C4-2B (cell line): Measurements from ENCODE around the gene SIRT4.

Experiments used
- ZFX ChIP-seq: fragments of 450-650 bp; IDR thresholded peaks from 2 replicates; pipeline ENCODE4 v1.6.1; 2017
- TF ChIP-seq, protein P1 (sequence below): fragments of 450-650 bp; conservative IDR thresholded peaks from 2 replicates; pipeline ENCODE4 v1.5.1; 2017; ENCODE audit warnings: mild to moderate bottlenecking

- TF ChIP-seq, protein P1, sequence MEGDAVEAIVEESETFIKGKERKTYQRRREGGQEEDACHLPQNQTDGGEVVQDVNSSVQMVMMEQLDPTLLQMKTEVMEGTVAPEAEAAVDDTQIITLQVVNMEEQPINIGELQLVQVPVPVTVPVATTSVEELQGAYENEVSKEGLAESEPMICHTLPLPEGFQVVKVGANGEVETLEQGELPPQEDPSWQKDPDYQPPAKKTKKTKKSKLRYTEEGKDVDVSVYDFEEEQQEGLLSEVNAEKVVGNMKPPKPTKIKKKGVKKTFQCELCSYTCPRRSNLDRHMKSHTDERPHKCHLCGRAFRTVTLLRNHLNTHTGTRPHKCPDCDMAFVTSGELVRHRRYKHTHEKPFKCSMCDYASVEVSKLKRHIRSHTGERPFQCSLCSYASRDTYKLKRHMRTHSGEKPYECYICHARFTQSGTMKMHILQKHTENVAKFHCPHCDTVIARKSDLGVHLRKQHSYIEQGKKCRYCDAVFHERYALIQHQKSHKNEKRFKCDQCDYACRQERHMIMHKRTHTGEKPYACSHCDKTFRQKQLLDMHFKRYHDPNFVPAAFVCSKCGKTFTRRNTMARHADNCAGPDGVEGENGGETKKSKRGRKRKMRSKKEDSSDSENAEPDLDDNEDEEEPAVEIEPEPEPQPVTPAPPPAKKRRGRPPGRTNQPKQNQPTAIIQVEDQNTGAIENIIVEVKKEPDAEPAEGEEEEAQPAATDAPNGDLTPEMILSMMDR = no peak
- no peak for TF ChIP-seq ZFX
Measured at GRCh38 chr12:120287491-120287890, 14.6 kb upstream of the SIRT4 start.
